Esophagus squamous epithelium (tissue), 5 donors: ENCODE results near the gene MFAP3. TPM values are rescaled to one million over a fixed set of nuclear protein-coding genes. Genes with fewer than 3 reads are reported as not detected.

Experiments used
- DNase-seq: peaks from one replicate; lab custom pipeline; 2025; lab: John Stamatoyannopoulos, UW
- H3K27ac ChIP-seq, 4 donors: fragments of 200-600 bp; sonication (generic); one replicate each; pipeline ENCODE4 v1.5.1; 2016 to 2019; ENCODE audit warnings: mild to moderate bottlenecking in 1 of 4
- H3K27me3 ChIP-seq, 4 donors: fragments of 200-600 bp; sonication (generic); 1 replicate in 3 of 4; 2 replicates in 1 of 4; pipeline versions ENCODE4 v1.5.1 to v1.6.0; 2017 to 2021; ENCODE audit warnings: antibody characterized with exemption in 1 of 4
- H3K36me3 ChIP-seq, 3 donors: fragments of 200-600 bp; sonication (generic); one replicate each; pipeline ENCODE4 v1.5.1; 2016 to 2019
- H3K4me1 ChIP-seq, 3 donors: fragments of 200-600 bp; sonication (generic); one replicate each; pipeline ENCODE4 v1.5.1; 2017 to 2019
- H3K4me3 ChIP-seq, 4 donors: fragments of 200-600 bp; sonication (generic); 1 replicate in 3 of 4; 2 replicates in 1 of 4; pipeline ENCODE4 v1.5.1; 2016 to 2019; ENCODE audit warnings: mild to moderate bottlenecking in 2 of 4, moderate library complexity in 1 of 4
- H3K9me3 ChIP-seq, 3 donors: fragments of 200-600 bp; sonication (generic); one replicate each; pipeline ENCODE4 v1.5.1; 2016 to 2019
- POLR2A ChIP-seq, 4 donors: fragments of 450-650 bp; IDR thresholded peaks; one replicate each; pipeline ENCODE4 v1.6.1; 2017; ENCODE audit warnings: antibody characterized with exemption in 4 of 4, mild to moderate bottlenecking in 4 of 4, moderate library complexity in 3 of 4
- WGBS, 2 donors: methylation state at CpG; one replicate each; pipeline ENCODE4 v1.1.5; 2018; 5-methylcytosine and 5-hydroxymethylcytosine counted together
- intact Hi-C: fragments of 100-400 bp; cut with DNase I; formaldehyde crosslinking; loops from one replicate; pipeline ENCODE4 v1.15.0; 2022
- total RNA-seq, 4 donors: library from RNA; depleted of rRNA; stranded (reverse); fragments of >200 nt; gene quantifications; one replicate each; pipeline ENCODE4 v1.1.0, GENCODE V29; 2016
- TF ChIP-seq, protein P1 (sequence below), 6 experiments: fragments of 450-650 bp in 4 of 6; fragments of 200-600 bp in 2 of 6; sonication (generic) in 2 of 6; IDR thresholded peaks; one replicate each; pipeline ENCODE4 v1.5.1; 2016 to 2019; ENCODE audit warnings: antibody characterized with exemption in 6 of 6, mild to moderate bottlenecking in 4 of 6, moderate library complexity in 4 of 6
- donor health status: DM: yes; HTN: yes; CAD: no.

Gene MFAP3
- total RNA-seq, 4 donors from 2014 or later, result 29.0 to 58.1 (median 45.5) TPM

DNA sequence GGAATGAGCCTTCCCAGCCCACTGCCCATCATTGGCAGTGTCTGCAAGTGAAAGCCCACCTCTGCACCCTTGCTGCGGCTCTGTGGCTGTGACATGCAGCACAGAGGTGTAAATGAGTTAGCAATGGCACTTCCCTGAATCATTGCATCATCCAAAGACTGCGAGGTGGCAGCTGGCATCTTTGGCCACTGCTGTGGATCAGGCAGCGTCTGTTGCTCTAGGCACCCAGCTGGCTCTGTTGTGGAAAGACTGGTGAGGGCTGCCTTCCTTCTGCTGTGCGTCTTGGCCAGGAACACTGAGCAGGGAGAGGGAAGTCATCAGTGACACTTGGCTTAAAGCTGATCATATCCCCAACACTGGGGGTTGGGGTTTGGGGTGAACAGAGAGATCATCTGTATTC, 64.5 kb downstream of the MFAP3 start:
- Histone ChIP-seq H3K36me3 (no peaks in the 10 kb centered on the region), H3K4me1 (no peaks in the 10 kb centered on the region), H3K27ac (no peak overlapping the region), H3K27me3 (no peaks in the 10 kb centered on the region), H3K9me3 (no peaks in the 10 kb centered on the region), H3K4me3 (no peak overlapping the region)
- DNase-seq, result no peak
- intact Hi-C loops, result no loop called here
- TF ChIP-seq, protein P1, sequence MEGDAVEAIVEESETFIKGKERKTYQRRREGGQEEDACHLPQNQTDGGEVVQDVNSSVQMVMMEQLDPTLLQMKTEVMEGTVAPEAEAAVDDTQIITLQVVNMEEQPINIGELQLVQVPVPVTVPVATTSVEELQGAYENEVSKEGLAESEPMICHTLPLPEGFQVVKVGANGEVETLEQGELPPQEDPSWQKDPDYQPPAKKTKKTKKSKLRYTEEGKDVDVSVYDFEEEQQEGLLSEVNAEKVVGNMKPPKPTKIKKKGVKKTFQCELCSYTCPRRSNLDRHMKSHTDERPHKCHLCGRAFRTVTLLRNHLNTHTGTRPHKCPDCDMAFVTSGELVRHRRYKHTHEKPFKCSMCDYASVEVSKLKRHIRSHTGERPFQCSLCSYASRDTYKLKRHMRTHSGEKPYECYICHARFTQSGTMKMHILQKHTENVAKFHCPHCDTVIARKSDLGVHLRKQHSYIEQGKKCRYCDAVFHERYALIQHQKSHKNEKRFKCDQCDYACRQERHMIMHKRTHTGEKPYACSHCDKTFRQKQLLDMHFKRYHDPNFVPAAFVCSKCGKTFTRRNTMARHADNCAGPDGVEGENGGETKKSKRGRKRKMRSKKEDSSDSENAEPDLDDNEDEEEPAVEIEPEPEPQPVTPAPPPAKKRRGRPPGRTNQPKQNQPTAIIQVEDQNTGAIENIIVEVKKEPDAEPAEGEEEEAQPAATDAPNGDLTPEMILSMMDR (IDR thresholded peaks at IDR 0.05), result no peak
- TF ChIP-seq POLR2A (IDR thresholded peaks at IDR 0.05), result no peak
- no CpG with 5 or more reads among the region's 4 CpGs for WGBS, 2 donors

Other genes with a start within 250 kb of the MFAP3 start
- 10 to 100 TPM in 3 of 4 donors, 1 to 10 TPM in 1; 6.2 to 22.1 (median 19.5) TPM for gene FAM114A2, start 57 bp upstream of the MFAP3 start, total RNA-seq
- gene GALNT10, start 151.8 kb downstream of the MFAP3 start, total RNA-seq, result 10 to 100 TPM in 1 of 4 donors, 1 to 10 TPM in 3; 3.6 to 47.2 (median 9.0) TPM